Middle frontal gyrus (tissue), 1 donor: ENCODE data around the gene PLCXD1.
"Not testable (repeated sequence)": the region's sequence is repeated elsewhere in the genome, so short reads cannot be mapped to it uniquely, and the experiment has no call there.

Source experiments
- DNase-seq: peaks from one replicate; pipeline ENCODE4 v3.0.0-alpha.2; 2015; ENCODE audit warnings: low spot score; ENCODE audit errors: extremely low spot score

The PLCXD1 gene

GRCh38 chrX:291411-291901 lies 10.3 kb downstream of the PLCXD1 start:
- DNase-seq, result no peak

DNA sequence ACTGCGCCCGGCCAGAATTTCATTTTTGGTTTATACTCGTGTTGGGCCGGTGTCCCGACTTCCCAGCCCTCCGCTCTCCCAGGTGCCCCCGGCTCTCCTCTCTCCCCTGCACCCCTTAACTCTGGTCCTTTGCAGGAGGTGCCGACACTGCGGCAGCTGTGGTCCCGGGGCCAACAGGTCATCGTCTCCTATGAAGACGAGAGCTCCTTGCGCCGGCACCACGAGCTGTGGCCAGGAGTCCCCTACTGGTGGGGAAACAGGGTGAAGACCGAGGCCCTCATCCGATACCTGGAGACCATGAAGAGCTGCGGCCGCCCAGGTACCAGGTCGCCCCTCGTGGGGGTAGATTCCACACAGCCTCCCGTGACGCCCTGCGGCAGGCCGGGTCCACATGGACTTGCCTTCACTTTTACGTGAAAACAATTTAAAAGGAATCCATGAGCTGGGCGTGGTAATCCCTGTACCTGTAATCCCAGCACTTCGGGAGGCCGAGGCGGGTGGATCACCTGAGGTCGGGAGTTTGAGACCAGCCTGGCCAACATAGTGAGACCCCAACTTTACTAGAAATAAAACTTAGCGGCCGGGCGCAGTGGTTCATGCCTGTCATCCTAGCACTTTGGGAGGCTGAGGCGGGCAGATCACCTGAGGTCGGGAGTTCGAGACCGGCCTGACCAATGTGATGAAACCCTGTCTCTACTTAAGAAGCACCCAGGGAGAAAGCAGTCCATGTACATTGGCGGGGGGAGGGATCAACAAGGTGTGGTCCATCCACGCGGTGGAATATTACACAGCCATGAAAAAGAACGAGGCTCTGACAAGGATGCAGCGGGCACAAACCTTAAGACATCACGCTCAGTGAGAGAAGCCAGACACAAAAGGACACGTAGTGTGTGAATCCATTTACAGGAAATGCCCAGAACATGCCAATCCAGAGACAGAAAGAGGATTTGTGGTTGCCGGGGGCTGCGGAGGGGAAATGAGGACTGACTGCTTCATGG lies 12.0 kb downstream of the PLCXD1 start:
- DNase-seq, result no peak

DNA sequence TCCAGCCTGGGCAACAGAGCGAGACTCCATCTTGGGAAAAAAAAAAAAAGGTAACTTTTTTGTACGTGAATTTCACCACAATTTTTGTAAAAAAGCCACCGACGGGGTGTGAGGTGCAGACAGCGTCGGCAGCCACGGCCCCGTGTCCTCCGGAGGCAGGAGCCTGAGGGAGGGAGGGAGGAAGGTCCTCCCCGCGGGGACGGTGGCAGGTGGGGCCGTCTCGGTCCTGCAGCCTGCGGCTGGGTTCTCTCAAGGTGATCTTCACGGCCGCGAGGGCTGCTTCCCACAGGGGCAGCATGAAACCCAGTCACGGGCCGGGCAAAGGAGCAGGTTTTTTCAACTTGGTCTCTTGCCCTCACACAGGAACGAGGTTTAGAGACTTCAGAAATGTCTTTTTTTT lies 14.0 kb downstream of the PLCXD1 start:
- DNase-seq, result no peak

GRCh38 chrX:298993-299392 lies 17.8 kb downstream of the PLCXD1 start:
- DNase-seq, result no peak

DNA sequence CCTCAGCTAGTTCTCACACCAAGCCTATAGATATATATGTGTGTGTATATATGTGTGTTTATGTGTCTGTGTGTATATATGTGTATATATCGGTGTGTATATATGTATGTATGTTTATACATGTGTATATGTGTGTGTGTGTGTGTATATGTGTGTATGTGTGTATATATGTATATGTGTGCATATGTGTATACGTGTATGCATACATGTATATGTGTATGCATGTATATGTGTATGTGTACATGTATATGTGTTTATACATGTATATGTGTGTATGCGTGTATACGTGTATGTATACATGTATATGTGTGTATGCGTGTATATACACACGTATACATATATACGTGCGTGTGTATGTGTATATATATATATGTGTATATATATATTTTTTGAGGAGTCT lies 19.2 kb downstream of the PLCXD1 start:
- no peak for DNase-seq

DNA sequence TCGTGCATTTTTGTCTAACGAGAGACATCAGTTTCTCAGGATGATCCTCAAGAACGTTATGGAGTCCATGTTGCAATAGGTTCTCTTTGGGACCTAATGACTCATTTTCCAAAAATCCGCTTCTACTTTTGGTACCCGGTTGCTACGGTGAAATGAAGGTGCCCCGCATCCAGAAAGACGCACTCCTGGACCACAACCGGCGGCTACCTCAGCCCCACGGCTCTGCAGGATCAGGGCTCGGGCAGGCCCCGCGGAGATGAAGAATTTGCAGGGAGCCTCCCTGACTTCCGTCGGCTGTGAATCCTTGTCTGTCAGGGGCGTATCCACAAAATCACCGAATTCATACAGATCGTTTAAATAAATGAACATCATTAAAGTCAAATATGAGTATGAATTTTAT lies 21.8 kb downstream of the PLCXD1 start:
- DNase-seq, result no peak

DNA sequence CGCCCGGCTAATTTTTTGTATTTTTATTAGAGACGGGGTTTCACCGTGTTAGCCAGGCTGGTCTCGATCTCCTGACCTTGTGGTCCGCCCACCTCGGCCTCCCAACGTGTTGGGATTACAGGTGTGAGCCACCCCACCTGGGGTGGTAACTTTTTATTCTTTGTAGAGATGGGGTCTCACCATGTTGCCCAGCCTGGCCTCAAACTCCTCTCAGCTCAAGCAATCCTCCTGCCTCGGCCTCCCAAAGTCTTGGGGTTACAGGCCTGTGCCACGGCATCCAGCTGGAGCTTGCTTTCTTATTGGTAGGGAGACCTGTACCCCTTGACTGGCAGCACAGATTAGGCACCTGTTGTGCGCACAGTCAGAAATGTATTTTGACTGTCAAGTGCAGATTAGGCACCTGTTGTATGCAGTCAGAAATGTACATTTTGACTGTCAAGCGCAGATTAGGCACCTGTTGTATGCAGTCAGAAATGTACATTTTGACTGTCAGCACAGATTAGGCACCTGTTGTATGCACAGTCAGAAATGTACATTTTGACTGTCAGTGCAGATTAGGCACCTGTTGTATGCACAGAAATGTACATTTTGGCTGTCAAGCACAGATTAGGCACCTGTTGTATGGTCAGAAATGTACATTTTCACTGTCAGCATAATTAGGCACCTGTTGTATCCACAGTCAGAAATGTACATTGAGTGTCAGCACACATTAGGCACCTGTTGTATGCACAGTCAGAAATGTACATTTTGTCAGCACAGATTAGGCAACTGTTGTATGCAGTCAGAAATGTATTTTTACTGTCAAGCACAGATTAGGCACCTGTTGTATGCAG lies 24.8 kb downstream of the PLCXD1 start:
- not testable (repeated sequence) for DNase-seq

DNA sequence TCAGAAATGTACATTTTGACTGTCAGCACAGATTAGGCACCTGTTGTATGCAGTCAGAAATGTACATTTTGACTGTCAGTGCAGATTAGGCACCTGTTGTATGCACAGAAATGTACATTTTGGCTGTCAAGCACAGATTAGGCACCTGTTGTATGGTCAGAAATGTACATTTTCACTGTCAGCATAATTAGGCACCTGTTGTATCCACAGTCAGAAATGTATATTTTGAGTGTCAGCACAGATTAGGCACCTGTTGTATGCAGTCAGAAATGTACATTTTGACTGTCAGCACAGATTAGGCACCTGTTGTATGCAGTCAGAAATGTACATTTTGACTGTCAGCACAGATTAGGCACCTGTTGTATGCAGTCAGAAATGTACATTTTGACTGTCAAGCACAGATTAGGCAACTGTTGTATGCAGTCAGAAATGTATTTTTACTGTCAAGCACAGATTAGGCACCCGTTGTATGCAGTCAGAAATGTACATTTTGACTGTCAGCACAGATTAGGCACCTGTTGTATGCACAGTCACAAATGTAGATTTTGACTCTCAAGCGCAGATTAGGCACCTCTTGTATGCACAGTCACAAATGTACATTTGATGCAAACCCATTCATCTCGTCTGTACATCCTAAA lies 25.6 kb downstream of the PLCXD1 start:
- DNase-seq, result not testable (repeated sequence)

DNA sequence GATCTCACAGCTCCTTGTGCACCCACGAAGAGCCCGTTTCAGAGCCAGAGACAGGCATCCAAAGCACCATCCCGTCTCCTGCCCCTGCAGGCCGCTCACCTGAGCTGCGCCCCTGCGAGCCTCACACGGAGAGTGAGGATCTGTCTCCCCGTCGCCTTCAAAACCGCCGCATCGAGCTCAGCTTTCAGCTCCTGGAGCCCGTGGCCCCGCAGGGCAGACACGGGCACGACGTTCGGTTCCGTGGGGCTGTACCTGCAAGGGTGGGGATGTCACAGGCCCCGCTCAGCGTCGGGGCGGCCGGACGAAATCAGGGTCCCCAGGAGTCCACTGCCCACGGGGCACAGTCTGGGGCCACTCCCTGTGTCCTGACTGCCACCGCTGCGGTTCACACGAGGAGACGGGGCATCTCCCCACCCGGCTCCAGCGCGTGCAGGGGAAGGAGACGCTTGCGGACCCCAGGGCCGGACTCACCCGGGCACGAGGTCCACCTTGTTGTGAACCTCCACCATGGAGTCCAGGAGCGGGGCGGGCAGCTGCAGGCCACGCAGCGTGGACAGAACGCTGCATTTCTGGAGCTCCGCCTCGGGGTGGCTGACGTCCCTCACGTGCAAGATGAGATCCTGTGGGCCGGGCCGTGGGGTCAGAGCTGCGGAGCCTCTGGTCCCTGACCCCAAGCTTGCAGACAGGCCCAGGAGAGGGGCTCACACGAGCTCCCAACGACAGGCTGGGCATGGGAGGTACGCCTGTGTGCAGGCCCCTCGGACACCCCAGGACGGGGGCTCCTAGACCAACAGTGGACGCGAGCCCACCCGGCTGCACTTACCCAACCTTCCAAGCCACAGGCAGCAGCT lies 26.3 kb downstream of the PLCXD1 start:
- DNase-seq, result no peak

GRCh38 chrX:308821-309520 lies 27.8 kb downstream of the PLCXD1 start:
- DNase-seq, result no peak

GRCh38 chrX:310621-311155 lies 29.5 kb downstream of the PLCXD1 start:
- no peak for DNase-seq

DNA sequence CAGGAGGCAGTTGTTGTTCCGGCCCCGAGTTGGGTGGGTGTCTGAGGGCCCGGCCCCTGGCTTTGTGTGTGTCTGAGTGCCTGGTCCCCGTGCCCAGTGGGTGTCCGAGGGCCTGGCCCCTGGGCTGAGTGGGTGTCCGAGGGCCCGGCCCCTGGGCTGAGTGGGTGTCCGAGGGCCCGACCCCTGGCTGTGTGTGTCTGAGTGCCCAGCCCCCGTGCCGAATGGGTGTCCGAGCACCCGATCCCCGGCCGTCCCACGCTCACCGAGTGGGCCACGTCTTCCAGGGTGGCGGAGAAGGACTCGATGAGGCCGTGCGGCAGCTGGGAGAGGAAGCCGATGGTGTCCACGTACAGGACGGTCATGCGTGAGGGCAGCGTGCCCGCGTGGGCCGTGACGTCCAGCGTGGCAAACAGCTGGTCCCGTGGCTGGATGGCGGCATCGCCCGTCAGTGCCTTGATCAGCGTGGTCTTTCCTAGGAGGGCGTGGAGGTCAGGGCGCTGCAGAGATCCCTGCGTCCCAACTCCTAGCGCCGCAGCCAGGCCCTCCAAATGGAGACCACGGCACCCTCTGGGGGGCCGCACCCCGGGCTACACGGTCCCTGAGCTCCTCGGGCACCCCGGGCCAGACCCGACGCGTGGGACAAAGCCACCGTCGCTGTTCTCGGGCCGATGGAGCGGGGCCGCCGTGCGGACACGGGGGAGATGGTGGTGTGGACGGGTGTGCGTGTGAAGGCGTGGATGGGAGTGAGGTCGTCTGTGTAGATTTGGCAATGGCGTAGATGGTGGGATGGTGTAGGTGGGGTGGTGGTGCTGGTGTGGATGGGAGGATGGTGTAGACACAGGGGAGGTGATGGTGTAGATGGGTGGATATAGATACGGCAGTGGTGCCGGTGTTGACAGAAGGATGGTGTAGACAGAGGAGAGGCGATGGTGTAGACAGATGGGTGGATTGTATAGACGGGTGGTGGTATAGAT lies 30.3 kb downstream of the PLCXD1 start:
- DNase-seq, result no peak

DNA sequence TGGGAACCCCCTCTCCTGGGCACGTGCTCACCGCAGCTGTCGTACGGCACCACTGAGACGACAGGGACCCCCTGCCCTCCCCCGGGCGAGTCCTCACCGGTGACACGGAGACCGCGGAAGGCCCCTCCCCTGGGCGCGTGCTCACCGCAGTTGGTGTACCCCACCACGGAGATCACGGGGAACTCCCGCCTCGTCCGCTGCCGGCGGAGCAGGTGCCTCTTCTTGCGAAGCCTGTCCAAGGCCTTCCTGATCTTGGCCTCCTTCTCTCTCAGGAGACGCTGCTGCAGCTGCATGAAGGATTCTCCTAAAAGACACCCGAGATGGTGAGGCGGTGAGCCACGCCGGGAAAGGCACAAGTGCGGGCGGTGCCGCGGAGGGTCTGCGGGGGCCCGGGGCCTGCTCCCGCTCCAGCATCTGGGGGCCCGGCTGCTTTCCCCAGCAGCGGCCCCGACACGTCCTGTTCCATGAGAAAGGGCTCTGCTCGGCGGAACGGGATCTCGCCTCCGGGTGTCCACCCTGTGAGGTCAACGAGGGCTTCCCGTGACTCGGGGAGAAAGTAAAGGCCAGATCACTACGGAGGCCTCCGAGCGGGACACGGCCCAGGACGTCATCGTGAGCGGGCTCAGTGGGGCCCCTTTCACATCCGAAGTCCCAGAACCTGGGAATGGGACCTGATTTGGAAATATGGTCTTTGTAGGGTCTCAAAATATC lies 31.6 kb downstream of the PLCXD1 start:
- no peak for DNase-seq

- DNase-seq, result no peak
These were observed 32.4 kb downstream of the PLCXD1 start for GRCh38 chrX:313546-313945.

DNA sequence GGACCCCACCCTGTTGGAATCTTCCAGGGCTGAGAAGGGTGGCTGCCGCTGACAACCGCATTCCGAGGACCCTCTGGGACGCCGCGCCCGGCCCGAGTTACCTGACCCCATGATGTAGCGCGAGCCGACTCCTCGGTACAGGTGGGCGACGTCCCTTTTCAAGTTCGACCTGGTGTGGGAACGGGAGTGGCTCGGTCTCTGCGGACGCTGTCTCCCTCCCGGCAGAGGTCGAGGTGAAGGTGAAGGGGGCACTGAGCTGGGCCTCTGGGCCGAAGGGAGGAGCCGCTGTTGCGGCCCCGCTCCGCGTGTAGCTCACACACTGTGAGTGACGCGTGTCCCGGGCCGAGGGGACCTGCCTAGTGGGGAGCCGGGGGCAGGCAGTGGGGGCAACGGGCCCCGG lies 32.9 kb downstream of the PLCXD1 start:
- DNase-seq, result no peak

DNA sequence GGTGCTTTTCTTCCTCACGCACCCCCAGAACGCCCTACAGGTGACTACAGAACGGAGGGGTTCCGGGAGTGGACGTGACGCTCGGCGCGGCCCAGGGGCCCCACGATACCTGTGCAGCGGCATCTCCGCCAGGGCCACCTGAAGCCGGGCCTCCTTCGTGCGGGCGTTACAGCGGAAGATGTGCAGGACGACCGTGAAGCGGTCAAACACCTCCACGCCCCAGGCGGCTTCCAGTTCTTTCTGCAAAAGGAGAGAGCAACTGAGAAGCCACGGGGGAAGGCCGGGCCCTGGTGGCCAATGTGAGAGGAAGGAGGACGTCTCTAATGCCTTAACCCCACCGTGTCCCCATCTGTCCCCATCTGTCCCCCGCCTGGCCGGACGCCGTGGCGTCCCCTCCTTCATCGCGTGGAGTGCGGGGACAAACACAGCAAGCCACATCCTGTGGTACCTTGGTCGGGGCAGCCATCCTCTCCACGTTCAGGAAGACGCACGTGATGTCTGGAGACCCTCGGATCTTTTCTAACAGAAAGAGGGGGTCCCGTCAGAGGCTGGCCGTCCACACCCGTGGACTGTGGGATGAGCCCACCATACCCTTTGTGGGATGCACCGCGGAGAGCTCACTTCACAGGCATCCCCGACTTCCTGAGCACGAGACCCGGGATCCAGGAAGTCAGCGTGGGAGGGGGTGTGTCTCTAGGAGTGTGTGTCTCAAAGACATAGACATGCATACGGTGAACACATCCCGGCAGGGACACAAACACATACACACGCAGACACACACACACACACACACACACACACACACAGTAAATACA lies 33.8 kb downstream of the PLCXD1 start:
- no peak for DNase-seq
